ENCODE measurements around the gene C10orf120.

DNA sequence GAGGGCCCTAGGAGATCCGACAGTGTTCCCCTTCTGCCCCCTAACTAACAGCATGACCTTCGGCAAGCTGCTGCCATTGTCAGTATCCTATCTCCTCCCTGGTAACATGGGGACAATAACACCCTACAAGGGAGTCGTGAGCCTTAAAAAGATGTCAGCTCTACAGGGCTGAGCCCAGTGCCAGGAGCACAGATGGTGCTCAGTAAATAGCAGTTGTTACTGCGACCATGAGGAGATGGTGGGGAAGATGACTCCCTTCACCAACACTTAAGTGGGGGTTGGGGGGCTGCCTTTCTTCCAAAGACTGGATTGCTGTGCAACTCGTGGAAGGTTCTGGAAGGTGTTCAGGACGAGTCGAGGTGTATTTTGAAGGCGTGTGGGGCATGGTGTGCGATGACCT, 29.5 kb upstream of the C10orf120 start:
- TF ChIP-seq, protein P1, sequence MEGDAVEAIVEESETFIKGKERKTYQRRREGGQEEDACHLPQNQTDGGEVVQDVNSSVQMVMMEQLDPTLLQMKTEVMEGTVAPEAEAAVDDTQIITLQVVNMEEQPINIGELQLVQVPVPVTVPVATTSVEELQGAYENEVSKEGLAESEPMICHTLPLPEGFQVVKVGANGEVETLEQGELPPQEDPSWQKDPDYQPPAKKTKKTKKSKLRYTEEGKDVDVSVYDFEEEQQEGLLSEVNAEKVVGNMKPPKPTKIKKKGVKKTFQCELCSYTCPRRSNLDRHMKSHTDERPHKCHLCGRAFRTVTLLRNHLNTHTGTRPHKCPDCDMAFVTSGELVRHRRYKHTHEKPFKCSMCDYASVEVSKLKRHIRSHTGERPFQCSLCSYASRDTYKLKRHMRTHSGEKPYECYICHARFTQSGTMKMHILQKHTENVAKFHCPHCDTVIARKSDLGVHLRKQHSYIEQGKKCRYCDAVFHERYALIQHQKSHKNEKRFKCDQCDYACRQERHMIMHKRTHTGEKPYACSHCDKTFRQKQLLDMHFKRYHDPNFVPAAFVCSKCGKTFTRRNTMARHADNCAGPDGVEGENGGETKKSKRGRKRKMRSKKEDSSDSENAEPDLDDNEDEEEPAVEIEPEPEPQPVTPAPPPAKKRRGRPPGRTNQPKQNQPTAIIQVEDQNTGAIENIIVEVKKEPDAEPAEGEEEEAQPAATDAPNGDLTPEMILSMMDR (IDR thresholded peaks at IDR 0.05): no peak
- no peak for TF ChIP-seq POLR2A (IDR thresholded peaks at IDR 0.05; ENCODE audit: low read depth)
- no peak for TF ChIP-seq EP300 (IDR thresholded peaks at IDR 0.05)
- TF ChIP-seq POLR2AphosphoS5 (IDR thresholded peaks at IDR 0.05): no peak

Data from esophagus muscularis mucosa (tissue), 4 donors.